NCI-H2171 (cell line): ENCODE results near the gene APOLD1.

Experiments
- DNase-seq: peaks from one replicate; lab custom pipeline; 2025; lab: John Stamatoyannopoulos, UW

Gene APOLD1

DNA sequence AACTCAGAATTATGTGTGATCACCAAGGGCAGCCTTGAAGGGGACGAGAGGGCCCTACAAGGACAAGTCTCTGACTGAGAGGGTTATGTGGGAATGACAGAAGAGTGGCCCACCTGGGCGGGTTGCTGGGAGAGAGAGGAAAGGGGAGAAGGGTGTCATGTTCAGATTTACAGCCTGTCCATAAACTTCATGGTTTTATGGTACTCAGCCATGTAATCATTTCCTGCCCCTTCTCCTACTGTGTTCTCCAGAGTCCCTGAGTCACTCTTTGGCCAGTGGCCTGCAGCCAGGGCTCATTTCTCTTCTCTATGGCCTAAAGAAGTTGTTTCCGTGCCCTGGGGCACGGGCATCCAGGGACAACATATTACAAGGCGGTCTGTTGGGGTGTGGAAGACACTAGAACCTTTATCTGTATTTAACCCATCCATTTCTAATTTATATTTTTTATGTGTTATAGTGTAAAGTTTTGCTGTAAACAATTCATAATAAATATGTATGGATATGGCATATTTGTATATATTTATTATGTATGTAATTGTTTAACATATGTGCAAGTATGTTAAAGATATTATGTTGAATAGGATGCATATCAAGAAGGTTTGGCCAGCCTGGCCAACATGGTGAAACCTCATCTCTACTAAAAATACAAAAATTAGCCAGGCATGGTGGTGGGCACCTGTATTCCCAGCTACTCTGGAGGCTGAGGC, 54.6 kb downstream of the APOLD1 start:
- DNase-seq: no peak

DNA sequence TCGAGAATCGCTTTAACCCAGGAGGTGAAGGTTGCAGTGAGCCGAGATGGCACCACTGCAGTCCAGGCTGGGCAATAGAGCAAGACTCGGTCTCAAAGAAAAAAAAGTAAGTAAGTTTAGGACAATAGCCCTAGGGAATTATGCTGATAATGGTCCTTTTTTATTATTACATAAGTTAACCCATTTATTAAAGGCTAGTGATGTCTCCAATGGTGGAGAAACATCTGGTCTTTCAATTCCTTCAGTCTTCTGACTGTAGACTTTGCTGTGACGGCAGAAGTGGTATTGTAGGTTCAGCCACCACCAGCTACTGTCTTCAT, 55.1 kb downstream of the APOLD1 start:
- no peak for DNase-seq
